Prostate gland (tissue), 2 donors: ENCODE measurements around the gene SEPTIN6. TPM values are rescaled to one million over a fixed set of nuclear protein-coding genes. Genes with fewer than 3 reads are reported as not detected.
"Not testable (repeated sequence)": the region's sequence is repeated elsewhere in the genome, so short reads cannot be mapped to it uniquely, and the experiment has no call there.

Source experiments
- DNase-seq: peaks from one replicate; pipeline ENCODE4 v3.0.0-alpha.2; 2019; ENCODE audit warnings: low spot score
- H3K27ac ChIP-seq, 2 donors: fragments of 200-600 bp; sonication (generic); 2 replicates each; pipeline ENCODE4 v1.5.1; 2017 to 2019
- H3K27me3 ChIP-seq: fragments of 200-600 bp; sonication (generic); replicated peaks from 2 replicates; pipeline ENCODE4 v1.5.1; 2019; ENCODE audit not compliant: insufficient read depth
- H3K36me3 ChIP-seq, 2 donors: fragments of 200-600 bp; sonication (generic); 1 replicate in 1 of 2; 2 replicates in 1 of 2; pipeline versions ENCODE4 v1.5.1 to v1.8.1; 2017 to 2019
- H3K4me1 ChIP-seq: fragments of 200-600 bp; sonication (generic); replicated peaks from 2 replicates; pipeline ENCODE4 v1.5.1; 2019
- H3K4me3 ChIP-seq, 2 donors: fragments of 200-600 bp; sonication (generic); 2 replicates each; pipeline ENCODE4 v1.5.1; 2017 to 2019
- H3K9me3 ChIP-seq: fragments of 200-600 bp; sonication (generic); 2 replicates; pipeline ENCODE4 v1.5.1; 2017
- CTCF ChIP-seq, 4 experiments: fragments of 200-600 bp in 2 of 4; fragments of 450-650 bp in 2 of 4; sonication (generic) in 2 of 4; IDR thresholded peaks; 1 replicate in 3 of 4; 2 replicates in 1 of 4; pipeline ENCODE4 v1.5.1; 2016 to 2019; ENCODE audit warnings: antibody characterized with exemption in 4 of 4, mild to moderate bottlenecking in 2 of 4, moderate library complexity in 2 of 4
- POLR2A ChIP-seq: fragments of 450-650 bp; IDR thresholded peaks from one replicate; pipeline ENCODE4 v1.6.1; 2016; ENCODE audit warnings: antibody characterized with exemption, mild to moderate bottlenecking
- POLR2AphosphoS5 ChIP-seq: sonication (generic); formaldehyde crosslinking; IDR thresholded peaks from one replicate; pipeline ENCODE4 v1.6.1; 2017; ENCODE audit warnings: antibody characterized with exemption
- WGBS: methylation state at CpG from one replicate; pipeline ENCODE4 v1.1.5; 2018; 5-methylcytosine and 5-hydroxymethylcytosine counted together
- intact Hi-C: fragments of 100-400 bp; cut with DNase I; formaldehyde crosslinking; loops from one replicate; pipeline ENCODE4 v1.14.2; 2022
- total RNA-seq, 2 donors: library from RNA; depleted of rRNA; stranded (reverse); fragments of >200 nt; gene quantifications; one replicate each; pipeline ENCODE4 v1.1.0, GENCODE V29; 2016

SEPTIN6 gene
- total RNA-seq, 2 donors from 2014 or later = 20.5 to 175 TPM

GRCh38 chrX:119677654-119677981 lies 15.3 kb downstream of the SEPTIN6 start:
- TF ChIP-seq POLR2A = no peak
- no peak overlapping the region for H3K27ac ChIP-seq

GRCh38 chrX:119676949-119677653 lies 15.9 kb downstream of the SEPTIN6 start:
- Histone ChIP-seq H3K36me3 (no peaks in the 10 kb centered on the region), H3K27ac (no peak overlapping the region), H3K4me1 (no peaks in the 10 kb centered on the region), H3K9me3 (no peaks in the 10 kb centered on the region), H3K4me3 (no peak overlapping the region), H3K27me3 (no peaks in the 10 kb centered on the region)
- no peak for TF ChIP-seq CTCF (IDR thresholded peaks at IDR 0.05)
- no peak for TF ChIP-seq POLR2AphosphoS5
- TF ChIP-seq POLR2A = no peak
- DNase-seq = no peak
- WGBS = 56% methylated on average over 8 of the region's 8 CpGs
- intact Hi-C loops = no loop called here

More at GRCh38 chrX:119677654-119677981, 15.3 kb downstream of the SEPTIN6 start:
- H3K4me1 ChIP-seq = no peaks in the 10 kb centered on the region
- intact Hi-C loops = no loop called here
- no peak overlapping the region for H3K4me3 ChIP-seq
- H3K36me3 ChIP-seq = no peaks in the 10 kb centered on the region
- no peaks in the 10 kb centered on the region for H3K27me3 ChIP-seq
- no CpG with 5 or more reads among the region's 6 CpGs for WGBS
- no peak for DNase-seq
- no peaks in the 10 kb centered on the region for H3K9me3 ChIP-seq

- no peaks in the 10 kb centered on the region for H3K36me3 ChIP-seq
- no peaks in the 10 kb centered on the region for H3K27me3 ChIP-seq
- DNase-seq = no peak
- WGBS = 95% methylated on average over 8 of the region's 8 CpGs
- no peaks in the 10 kb centered on the region for H3K4me1 ChIP-seq
- no peak overlapping the region for H3K27ac ChIP-seq
- TF ChIP-seq POLR2AphosphoS5 = no peak
- no peaks in the 10 kb centered on the region for H3K9me3 ChIP-seq
- intact Hi-C loops = no loop called here
- no peak overlapping the region for H3K4me3 ChIP-seq
These were observed 19.6 kb downstream of the SEPTIN6 start for GRCh38 chrX:119673336-119673735.

GRCh38 chrX:119672426-119672825 lies 20.5 kb downstream of the SEPTIN6 start:
- no peak overlapping the region for H3K4me3 ChIP-seq
- H3K4me1 ChIP-seq = no peaks in the 10 kb centered on the region
- no peaks in the 10 kb centered on the region for H3K36me3 ChIP-seq
- DNase-seq = no peak
- no peak overlapping the region for H3K27ac ChIP-seq
- no peaks in the 10 kb centered on the region for H3K9me3 ChIP-seq
- no peaks in the 10 kb centered on the region for H3K27me3 ChIP-seq
- WGBS = 52% methylated on average over 2 of the region's 2 CpGs
- TF ChIP-seq POLR2AphosphoS5 = peak; percentile 16
- TF ChIP-seq POLR2A = no peak
- TF ChIP-seq CTCF (IDR thresholded peaks at IDR 0.05) = no peak
- intact Hi-C loops = no loop called here

GRCh38 chrX:119669424-119670037 lies 23.4 kb downstream of the SEPTIN6 start:
- no peaks in the 10 kb centered on the region for H3K9me3 ChIP-seq
- no peaks in the 10 kb centered on the region for H3K27me3 ChIP-seq
- H3K4me1 ChIP-seq = no peaks in the 10 kb centered on the region
- H3K4me3 ChIP-seq = no peak overlapping the region
- intact Hi-C loops = no loop called here
- H3K27ac ChIP-seq = no peak overlapping the region
- no peaks in the 10 kb centered on the region for H3K36me3 ChIP-seq
- WGBS = 83% methylated on average over 6 of the region's 6 CpGs
- no peak for DNase-seq
- TF ChIP-seq POLR2AphosphoS5 = no peak

- Histone ChIP-seq H3K27ac (no peak overlapping the region), H3K36me3 (no peaks in the 10 kb centered on the region), H3K4me1 (no peaks in the 10 kb centered on the region), H3K4me3 (no peak overlapping the region), H3K27me3 (no peaks in the 10 kb centered on the region), H3K9me3 (no peaks in the 10 kb centered on the region)
- no peak for DNase-seq
- 42% methylated on average over 16 of the region's 16 CpGs for WGBS
- intact Hi-C loops = no loop called here
- no peak for TF ChIP-seq POLR2AphosphoS5
- TF ChIP-seq POLR2A = no peak
- no peak for TF ChIP-seq CTCF (IDR thresholded peaks at IDR 0.05)
These were observed 25.7 kb downstream of the SEPTIN6 start for GRCh38 chrX:119667111-119667878.

- H3K4me1 ChIP-seq, H3K27me3 ChIP-seq, H3K27ac ChIP-seq, H3K4me3 ChIP-seq, DNase-seq, intact Hi-C loops, H3K9me3 ChIP-seq, H3K36me3 ChIP-seq: not testable (repeated sequence)
- 78% methylated on average over 6 of the region's 9 CpGs for WGBS
These were observed 28.1 kb downstream of the SEPTIN6 start for GRCh38 chrX:119664877-119665276.
